HepG2 (cell line): Measurements from ENCODE around the gene KXD1. TPM values are rescaled to one million over a fixed set of nuclear protein-coding genes. Genes with fewer than 3 reads are reported as not detected.
A peak's percentile ranks its signal among the peaks of the same experiment; 100 is the strongest.

ENCODE experiments used
- AGO1 ChIP-seq: fragments of 200-400 bp; formaldehyde crosslinking; IDR thresholded peaks from 2 replicates; pipeline ENCODE4 v1.6.1; 2017; ENCODE audit warnings: mild to moderate bottlenecking, low read depth, low read length, moderate library complexity; ENCODE audit not compliant: poor library complexity, severe bottlenecking
- ETS1 ChIP-seq: sonication (generic); formaldehyde crosslinking; IDR thresholded peaks from 2 replicates; pipeline ENCODE4 v1.4.0; 2020; ENCODE audit warnings: missing genetic modification reagents
- JARID2 ChIP-seq: sonication (generic); formaldehyde crosslinking; IDR thresholded peaks from 2 replicates; pipeline ENCODE4 v1.8.1; 2023; ENCODE audit warnings: missing genetic modification reagents, inconsistent platforms; ENCODE audit not compliant: insufficient replicate concordance
- JUN ChIP-seq: sonication (generic); formaldehyde crosslinking; IDR thresholded peaks from 2 replicates; pipeline ENCODE4 v1.4.0; 2020; ENCODE audit warnings: mild to moderate bottlenecking, missing genetic modification reagents
- KLF12 ChIP-seq: sonication (generic); formaldehyde crosslinking; IDR thresholded peaks from 2 replicates; pipeline ENCODE4 v1.4.0; 2020; ENCODE audit warnings: missing genetic modification reagents, borderline replicate concordance
- SAFB2 ChIP-seq: sonication (generic); formaldehyde crosslinking; IDR thresholded peaks from 2 replicates; pipeline ENCODE4 v1.5.1; 2020; ENCODE audit warnings: missing genetic modification reagents, low read depth, mild to moderate bottlenecking, borderline replicate concordance
- TAF15 ChIP-seq: fragments of 200-400 bp; formaldehyde crosslinking; IDR thresholded peaks from one replicate; pipeline ENCODE4 v1.6.1; 2018; ENCODE audit warnings: mild to moderate bottlenecking, low read depth, low read length; ENCODE audit not compliant: poor library complexity, severe bottlenecking
- YY1 ChIP-seq: IDR thresholded peaks from 2 replicates; pipeline ENCODE4 v1.6.1; 2011; ENCODE audit warnings: low read length, low read depth, moderate library complexity, mild to moderate bottlenecking; ENCODE audit not compliant: insufficient read depth, insufficient replicate concordance
- ZFP37 ChIP-seq: sonication (generic); formaldehyde crosslinking; IDR thresholded peaks from 2 replicates; pipeline ENCODE4 v1.4.0; 2020; ENCODE audit warnings: missing genetic modification reagents, borderline replicate concordance
- ZNF10 ChIP-seq: sonication (generic); formaldehyde crosslinking; IDR thresholded peaks from 2 replicates; pipeline ENCODE4 v1.4.0; 2020; ENCODE audit warnings: mild to moderate bottlenecking, low read depth, missing genetic modification reagents, borderline replicate concordance
- ZNF101 ChIP-seq: sonication (generic); formaldehyde crosslinking; IDR thresholded peaks from 2 replicates; pipeline ENCODE4 v1.4.0; 2020; ENCODE audit warnings: mild to moderate bottlenecking, low read depth, missing genetic modification reagents, borderline replicate concordance
- ZNF124 ChIP-seq: sonication (generic); formaldehyde crosslinking; IDR thresholded peaks from 2 replicates; pipeline ENCODE4 v1.4.0; 2020; ENCODE audit warnings: missing genetic modification reagents
- ZNF234 ChIP-seq: sonication (generic); formaldehyde crosslinking; conservative IDR thresholded peaks from 2 replicates; pipeline ENCODE4 v1.5.1; 2020; ENCODE audit warnings: mild to moderate bottlenecking, missing genetic modification reagents
- ZNF280D ChIP-seq: sonication (generic); formaldehyde crosslinking; IDR thresholded peaks from 2 replicates; pipeline ENCODE4 v1.5.1; 2020; ENCODE audit warnings: mild to moderate bottlenecking, missing genetic modification reagents
- ZNF333 ChIP-seq: sonication (generic); formaldehyde crosslinking; IDR thresholded peaks from 2 replicates; pipeline ENCODE4 v1.4.0; 2020; ENCODE audit warnings: mild to moderate bottlenecking, missing genetic modification reagents, borderline replicate concordance
- ZNF609 ChIP-seq: sonication (generic); formaldehyde crosslinking; IDR thresholded peaks from 2 replicates; pipeline ENCODE4 v1.4.0; 2020; ENCODE audit warnings: mild to moderate bottlenecking, missing genetic modification reagents, borderline replicate concordance
- ZSCAN12 ChIP-seq: sonication (generic); formaldehyde crosslinking; IDR thresholded peaks from 2 replicates; pipeline ENCODE4 v1.9.0; 2021; ENCODE audit warnings: mild to moderate bottlenecking, missing genetic modification reagents
- ZSCAN31 ChIP-seq: sonication (generic); formaldehyde crosslinking; IDR thresholded peaks from 2 replicates; pipeline ENCODE4 v1.5.0; 2020; ENCODE audit warnings: low read depth, mild to moderate bottlenecking, missing genetic modification reagents
- polyA plus RNA-seq, 8 experiments: library from polyadenylated mRNA; depleted of rRNA in 3 of 8; stranded (reverse) in 7 of 8; unstranded in 1 of 8; fragments of >200 nt; fragmentation: Illumina TruSeq in 4 of 8; extraction: Trizol in 4 of 8; gene quantifications; 2 replicates each; pipeline versions ENCODE4 v1.2.1 to v1.2.3, GENCODE V29; 2011 to 2016; ENCODE audit warnings: low read depth in 4 of 8, missing spikeins in 1 of 8, mixed read lengths in 1 of 8; ENCODE audit not compliant: insufficient read depth in 1 of 8
- total RNA-seq, 5 experiments: library from RNA; depleted of rRNA; stranded (reverse); fragments of >200 nt; fragmentation: Illumina TruSeq; extraction: Trizol; gene quantifications; 2 replicates each; pipeline ENCODE4 v1.2.3, GENCODE V29; 2016; ENCODE audit warnings: low read depth in 1 of 5

Gene KXD1
- total and polyA plus RNA-seq, 2 of the 13 experiments (the other 11 are each of a cell fraction or from before 2014, with no cell fraction given), result 44.6 to 143 TPM

- TF ChIP-seq ZNF280D (CRISPR knock-in tag), result 0 out of 2 replicates have a peak, but pooled peaks have one; percentile 14
- peak; percentile 100 for TF ChIP-seq YY1
- peak; percentile 86; the same call in 1 of the 2 replicates for TF ChIP-seq ZNF333
- peak; percentile 76 for TF ChIP-seq JARID2 (CRISPR knock-in tag)
- TF ChIP-seq ZFP37 (CRISPR knock-in tag), result peak; percentile 39; the same call in 1 of the 2 replicates
- TF ChIP-seq TAF15, result no peak
- peak; percentile 64; the same call in 1 of the 2 replicates for TF ChIP-seq JUN
- no peak; the same call in 1 of the 2 replicates for TF ChIP-seq SAFB2 (CRISPR knock-in tag)
- TF ChIP-seq ZNF10 (CRISPR knock-in tag), result no peak
- peak; percentile 86 for TF ChIP-seq ZNF124 (CRISPR knock-in tag)
- TF ChIP-seq ZSCAN31 (CRISPR knock-in tag), result peak; percentile 76; the same call in 1 of the 2 replicates
- TF ChIP-seq ZNF609 (CRISPR knock-in tag), result peak; percentile 78
- no peak for TF ChIP-seq ZNF234 (CRISPR knock-in tag)
- TF ChIP-seq ZNF101 (CRISPR knock-in tag), result no peak
- TF ChIP-seq ZSCAN12 (CRISPR knock-in tag), result no peak; the same call in 1 of the 2 replicates
- TF ChIP-seq KLF12 (CRISPR knock-in tag), result peak; percentile 100
- peak; percentile 85 for TF ChIP-seq AGO1
- TF ChIP-seq ETS1 (CRISPR knock-in tag), result 0 out of 2 replicates have a peak, but pooled peaks have one; percentile 48
Observed at GRCh38 chr19:18571564-18572344, 14.1 kb downstream of the KXD1 start, which contains the start of gene UBA52 (continued).
